ENCODE data around the gene RHNO1. TPM values are rescaled to one million over a fixed set of nuclear protein-coding genes. Genes with fewer than 3 reads are reported as not detected.

RHNO1 gene
- total and polyA plus RNA-seq, 2 of the 8 experiments (the other 6 are each of a cell fraction or from before 2014, with no cell fraction given): 55.8 to 56.9 TPM

GRCh38 chr12:2902272-2902880, 25.4 kb downstream of the RHNO1 start:
- H2BK120ac ChIP-seq (replicated peaks; ENCODE audit: low read depth, low read length): no peak overlapping the region
- H3K4me1 ChIP-seq (replicated peaks in 1 of 4; ENCODE audit: control insufficient read depth in 3 of 4, insufficient read depth in 4 of 4, low read length in 3 of 4): no peaks in the 10 kb centered on the region
- H2AK5ac ChIP-seq (ENCODE audit: low read depth, low read length): no peak overlapping the region
- no peaks in the 10 kb centered on the region for H3K36me3 ChIP-seq (ENCODE audit: control insufficient read depth in 2 of 4, insufficient read depth in 4 of 4, low read length in 3 of 4)
- H2BK12ac ChIP-seq (ENCODE audit: low read depth, low read length): no peak overlapping the region
- POLR2A ChIA-PET (ENCODE audit: partially characterized antibody): interaction anchor here (2.7 kb wide), 1 partner anchor 8 kb away, joined by 8 read pairs; no protein-coding TSS in a partner anchor
- H2BK5ac ChIP-seq (ENCODE audit: low read depth, low read length): no peak overlapping the region
- H3K18ac ChIP-seq (ENCODE audit: extremely low read depth, low read length): no peak overlapping the region
- no peak overlapping the region for H2BK15ac ChIP-seq (ENCODE audit: low read length)
- H4K91ac ChIP-seq (replicated peaks; ENCODE audit: insufficient read length, low read length): no peak overlapping the region
- FAIRE-seq: no peak
- H3K56ac ChIP-seq (replicated peaks; ENCODE audit: insufficient read length, low read depth, low read length): no peak overlapping the region
- H3K23ac ChIP-seq (ENCODE audit: insufficient read length): no peak overlapping the region
- no peak overlapping the region for H4K8ac ChIP-seq (ENCODE audit: extremely low read depth, insufficient read depth, low read length)
- no peak overlapping the region for H4K5ac ChIP-seq (ENCODE audit: insufficient read length, low read depth, low read length)
- 80% methylated on average over 4 of the region's 4 CpGs; no CpG with 5 or more reads in 1 of the 2 experiments for WGBS, 2 experiments (ENCODE audit: extremely low coverage in 1 of 2, insufficient coverage in 1 of 2, insufficient read length in 1 of 2, insufficient replicate concordance in 2 of 2, low coverage in 1 of 2, low lambda C conversion rate in 2 of 2, missing lambda C conversion rate in 1 of 2)
- CTCF ChIA-PET (ENCODE audit: partially characterized antibody): interaction anchor here (0.7 to 2.5 kb wide), 4 partner anchors 10 to 602 kb away, joined by 3 to 8 read pairs (median 5); no protein-coding TSS in a partner anchor
- peaks cover 3 to 5% of the 10 kb centered on the region in 2 experiments; a peak in 1 of 4 replicates for H3K79me2 ChIP-seq (ENCODE audit: control insufficient read depth in 1 of 2, insufficient read depth in 2 of 2, low read length in 2 of 2)
- no peaks in the 10 kb centered on the region for H3K9me3 ChIP-seq (ENCODE audit: insufficient read depth in 2 of 2, low read depth in 1 of 2, low read length in 1 of 2)
- no peaks in the 10 kb centered on the region for H3K79me1 ChIP-seq (ENCODE audit: low read depth, low read length)
- peak overlapping the region in 1 of 4 experiments; percentile 38; a peak in 1 of 7 replicates for H3K9ac ChIP-seq (replicated peaks in 1 of 4; ENCODE audit: extremely low read depth in 1 of 4, low read depth in 3 of 4, low read length in 3 of 4)
- H2BK20ac ChIP-seq (ENCODE audit: low read length): no peak overlapping the region
- no peak overlapping the region for H3K4me3 ChIP-seq (ENCODE audit: extremely low read depth in 1 of 4, insufficient read depth in 2 of 4, low read depth in 3 of 4, low read length in 4 of 4)
- no peaks in the 10 kb centered on the region for H3K27me3 ChIP-seq (replicated peaks in 1 of 4; ENCODE audit: control insufficient read depth in 3 of 4, extremely low read depth in 1 of 4, insufficient read depth in 3 of 4, low read length in 3 of 4)
- no peak overlapping the region for H3K14ac ChIP-seq (ENCODE audit: insufficient read length)
- H4K20me1 ChIP-seq (replicated peaks in 1 of 2; ENCODE audit: control insufficient read depth in 1 of 2, insufficient read depth in 2 of 2, low read length in 2 of 2): no peaks in the 10 kb centered on the region
- H3K4me2 ChIP-seq (ENCODE audit: insufficient read depth in 1 of 2, low read depth in 2 of 2, low read length in 2 of 2): no peak overlapping the region
- H3K27ac ChIP-seq (ENCODE audit: low read depth, low read length): no peak overlapping the region
- H2AFZ ChIP-seq (ENCODE audit: low read length): no peak overlapping the region
- H3K23me2 ChIP-seq (ENCODE audit: low read depth, low read length): no peaks in the 10 kb centered on the region
- no peak overlapping the region for H3K4ac ChIP-seq (replicated peaks; ENCODE audit: insufficient read length, low read depth, low read length)
- DNase-seq (ENCODE audit: low read depth in 1 of 2, low spot score in 2 of 2): no peak
- TF ChIP-seq RAD21 (IDR thresholded peaks at IDR 0.05 in 1 of 2, conservative IDR thresholded peaks at IDR 0.05 in 1 of 2; ENCODE audit: low read depth in 2 of 2, low read length in 2 of 2) (no peak), SUZ12 (IDR thresholded peaks at IDR 0.05; ENCODE audit: low read length) (no peak), SP1 (IDR thresholded peaks at IDR 0.05; ENCODE audit: low read depth, low read length) (no peak), HDAC2 (IDR thresholded peaks at IDR 0.05; ENCODE audit: borderline replicate concordance in 1 of 2, low read depth in 2 of 2, low read length in 2 of 2) (no peak), MAX (IDR thresholded peaks at IDR 0.05) (no peak), FOSL1 (IDR thresholded peaks at IDR 0.05; ENCODE audit: insufficient read depth, low read depth, low read length) (no peak), NANOG (IDR thresholded peaks at IDR 0.05; ENCODE audit: insufficient read depth, low read depth, low read length, poor library complexity, severe bottlenecking) (no peak), HDAC6 (IDR thresholded peaks at IDR 0.05; ENCODE audit: low read depth, low read length) (no peak), USF2 (IDR thresholded peaks at IDR 0.05; ENCODE audit: low read length) (no peak), CBX8 (IDR thresholded peaks at IDR 0.05; ENCODE audit: borderline replicate concordance, low read depth, low read length) (no peak), CEBPB (IDR thresholded peaks at IDR 0.05; ENCODE audit: low read depth, low read length) (no peak)
